ENCODE data around the gene RIC8A. TPM values are rescaled to one million over a fixed set of nuclear protein-coding genes. Genes with fewer than 3 reads are reported as not detected.

Gene RIC8A
- total and polyA plus RNA-seq, 9 of the 15 experiments (the other 6 are each of a cell fraction or from before 2014, with no cell fraction given), result 10.7 to 108 (median 72.1) TPM

- Histone ChIP-seq H4K20me1 (replicated peaks; ENCODE audit: control insufficient read depth, insufficient read depth, low read length) (peaks cover 5% of the 10 kb centered on the region; the same call in 1 of the 2 replicates), H3K79me2 (ENCODE audit: control insufficient read depth, insufficient read depth, low read length) (peaks cover 7% of the 10 kb centered on the region), H3K27me3 (ENCODE audit: control insufficient read depth in 2 of 2, insufficient read depth in 2 of 2, low read length in 2 of 2) (no peaks in the 10 kb centered on the region), H3K27ac (ENCODE audit: extremely low read depth, low read depth, low read length) (peak overlapping the region; percentile 26; the same call in 1 of the 3 replicates), H3K9me3 (replicated peaks; ENCODE audit: control insufficient read depth, insufficient read depth, low read depth, low read length) (peaks cover 15% of the 10 kb centered on the region), H2AFZ (ENCODE audit: low read depth, low read length) (no peak overlapping the region), H3K4me1 (replicated peaks in 1 of 2; ENCODE audit: control insufficient read depth in 2 of 2, insufficient read depth in 2 of 2, low read length in 2 of 2) (peaks cover 19 to 24% of the 10 kb centered on the region in 2 experiments; a peak in 4 of 5 replicates), H3K9ac (ENCODE audit: insufficient read depth in 1 of 2, low read depth in 2 of 2, low read length in 2 of 2) (peak overlapping the region in 1 of 2 experiments; percentile 28; a peak in 2 of 4 replicates), H3K36me3 (ENCODE audit: control insufficient read depth, insufficient read depth, low read length) (peaks cover 72% of the 10 kb centered on the region), H3K4me3 (no peak overlapping the region), H3K4me2 (ENCODE audit: insufficient read depth, low read length) (no peak overlapping the region), H3K9me1 (ENCODE audit: control insufficient read depth, insufficient read depth, low read length) (peaks cover 5% of the 10 kb centered on the region)
- WGBS (ENCODE audit: insufficient coverage, low coverage, missing lambda C conversion rate), result 86% methylated on average over 2 of the region's 4 CpGs
- intact Hi-C loops (cut with micrococcal nuclease) (no loop called here), in situ Hi-C loops (cut with MboI) (loop anchor here (10.0 kb wide), 1 partner anchor 149 kb away; the partner anchor contains the start of gene B4GALNT4)
- ChIA-PET CTCF (ENCODE audit: low intra/inter-chr PET ratio) (no interaction called here), POLR2A (interaction anchor here (0.8 to 5.5 kb wide), 7 partner anchors 8 to 172 kb away, joined by 3 to 63 read pairs (median 5); partner anchors contain the start of genes BET1L, PSMD13 and RIC8A)
- no peak for FAIRE-seq
- BruUV-seq (replicated peaks), result no TSS peak
- peak in 1 of 4 experiments; percentile 37 for DNase-seq (ENCODE audit: extremely low read depth in 1 of 4, low spot score in 3 of 4)
- peak; percentile 45 for ATAC-seq
- TF ChIP-seq HMG20B (CRISPR knock-in tag; IDR thresholded peaks at IDR 0.05), result no peak
- no peak for TF ChIP-seq TFE3 (CRISPR knock-in tag; IDR thresholded peaks at IDR 0.05)
- TF ChIP-seq E2F1 (CRISPR knock-in tag; IDR thresholded peaks at IDR 0.05), result no peak
- TF ChIP-seq POLR2B (IDR thresholded peaks at IDR 0.05; ENCODE audit: low read depth, partially characterized antibody), result peak; percentile 69
- 0 out of 2 replicates have a peak, but pooled peaks have one; percentile 21 for TF ChIP-seq CBFA2T3 (IDR thresholded peaks at IDR 0.05)
- TF ChIP-seq KDM5B (IDR thresholded peaks at IDR 0.05; ENCODE audit: insufficient replicate concordance, low read depth, low read length), result no peak
- peak; percentile 71 for TF ChIP-seq POLR2AphosphoS2 (IDR thresholded peaks at IDR 0.05; ENCODE audit: low read length)
- no peak for TF ChIP-seq PCBP2 (IDR thresholded peaks at IDR 0.05; ENCODE audit: low read depth, low read length, poor library complexity, severe bottlenecking)
- peak; percentile 69; the same call in 1 of the 2 replicates for TF ChIP-seq ZNF740 (CRISPR knock-in tag; IDR thresholded peaks at IDR 0.05)
- no peak for TF ChIP-seq ZNF740 (tag; IDR thresholded peaks at IDR 0.05)
- peak; percentile 67 for TF ChIP-seq SUPT5H (IDR thresholded peaks at IDR 0.05)
- no peak for TF ChIP-seq ZBTB11 (CRISPR knock-in tag; IDR thresholded peaks at IDR 0.05)
- TF ChIP-seq ERF (CRISPR knock-in tag; IDR thresholded peaks at IDR 0.05), result no peak
Measured at GRCh38 chr11:215581-216037, 8.1 kb downstream of the RIC8A start.
